ENCODE data around the gene ACO1. TPM values are rescaled to one million over a fixed set of nuclear protein-coding genes. Genes with fewer than 3 reads are reported as not detected.

Gene ACO1
- total RNA-seq, 1 donor from 2014 or later: 13.9 TPM

DNA sequence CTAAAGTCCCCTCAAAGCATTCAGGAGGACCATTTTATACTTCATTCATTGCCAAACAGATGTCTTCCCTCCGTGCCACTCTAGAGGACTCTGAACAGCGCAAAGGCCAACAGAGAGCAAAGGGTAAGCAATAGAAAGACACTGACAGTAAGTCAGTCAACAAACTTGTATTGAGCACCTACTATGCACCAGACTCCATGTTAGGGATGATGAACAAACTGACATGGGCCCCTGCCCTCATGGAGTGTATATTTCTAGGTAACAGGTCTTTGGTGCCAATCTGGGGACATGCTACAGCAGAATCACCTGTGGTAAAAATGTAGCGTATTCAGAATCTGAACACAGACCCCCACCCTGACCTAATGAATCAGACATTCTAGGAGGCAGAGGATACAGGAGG, 3.5 kb upstream of the ACO1 start:
- no peak for DNase-seq (ENCODE audit: low spot score in 2 of 2)
- FAIRE-seq: no peak

DNA sequence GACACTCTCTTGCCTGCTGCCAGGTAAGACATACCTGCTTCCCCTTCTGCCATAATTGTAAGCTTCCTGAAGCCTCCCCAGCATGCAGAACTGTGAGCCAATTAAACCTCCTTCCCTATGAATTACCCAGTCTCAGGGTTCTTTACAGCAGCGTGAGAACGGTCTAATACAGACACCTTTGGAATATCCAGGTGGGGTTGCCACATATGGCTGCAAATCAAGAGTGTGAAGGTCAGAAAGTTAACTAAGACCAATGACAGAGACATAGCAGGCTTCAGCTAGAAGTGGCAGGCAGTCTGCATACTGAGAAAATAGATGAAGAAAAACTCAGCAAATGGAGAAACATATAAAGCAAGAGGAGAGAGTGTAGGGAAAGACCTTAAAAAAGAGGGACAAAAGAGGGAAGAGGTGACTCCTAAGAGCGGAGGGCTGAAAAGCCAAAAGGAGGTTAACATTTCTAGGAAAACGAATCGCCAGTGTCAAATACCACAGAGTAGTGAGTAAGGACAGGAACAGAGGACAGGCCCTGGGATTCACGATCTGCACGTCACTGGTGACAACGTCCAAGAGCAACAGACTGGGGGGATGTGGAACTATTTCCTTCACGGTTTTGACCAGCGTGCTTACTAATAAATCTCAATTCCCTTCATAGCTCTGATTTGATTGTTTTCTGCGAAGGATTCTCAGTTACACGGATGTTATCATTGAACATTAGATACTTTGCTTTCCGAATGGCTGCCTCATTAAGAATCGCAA, 1.7 kb upstream of the ACO1 start:
- FAIRE-seq: no peak
- no peak for DNase-seq (ENCODE audit: low spot score in 2 of 2)

DNA sequence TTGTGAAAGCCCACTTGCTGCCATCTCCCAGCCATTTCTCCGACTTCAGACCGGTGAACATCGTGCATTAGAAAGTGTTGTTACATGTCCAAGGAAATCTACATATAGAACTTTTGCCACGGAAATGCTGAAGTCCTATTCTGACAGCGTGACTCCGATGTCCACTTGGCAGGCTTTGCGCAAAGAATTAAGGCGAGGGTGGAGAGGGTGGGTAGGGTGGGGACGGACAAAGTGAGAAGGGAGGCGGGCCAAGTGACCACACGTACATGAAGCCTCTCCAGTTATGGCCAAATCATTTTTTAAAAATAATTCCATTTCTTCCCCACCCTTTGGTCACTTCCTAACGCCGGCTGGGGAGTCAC, 460 bp upstream of the ACO1 start:
- DNase-seq (ENCODE audit: low spot score in 2 of 2) (no peak), FAIRE-seq (no peak)

DNA sequence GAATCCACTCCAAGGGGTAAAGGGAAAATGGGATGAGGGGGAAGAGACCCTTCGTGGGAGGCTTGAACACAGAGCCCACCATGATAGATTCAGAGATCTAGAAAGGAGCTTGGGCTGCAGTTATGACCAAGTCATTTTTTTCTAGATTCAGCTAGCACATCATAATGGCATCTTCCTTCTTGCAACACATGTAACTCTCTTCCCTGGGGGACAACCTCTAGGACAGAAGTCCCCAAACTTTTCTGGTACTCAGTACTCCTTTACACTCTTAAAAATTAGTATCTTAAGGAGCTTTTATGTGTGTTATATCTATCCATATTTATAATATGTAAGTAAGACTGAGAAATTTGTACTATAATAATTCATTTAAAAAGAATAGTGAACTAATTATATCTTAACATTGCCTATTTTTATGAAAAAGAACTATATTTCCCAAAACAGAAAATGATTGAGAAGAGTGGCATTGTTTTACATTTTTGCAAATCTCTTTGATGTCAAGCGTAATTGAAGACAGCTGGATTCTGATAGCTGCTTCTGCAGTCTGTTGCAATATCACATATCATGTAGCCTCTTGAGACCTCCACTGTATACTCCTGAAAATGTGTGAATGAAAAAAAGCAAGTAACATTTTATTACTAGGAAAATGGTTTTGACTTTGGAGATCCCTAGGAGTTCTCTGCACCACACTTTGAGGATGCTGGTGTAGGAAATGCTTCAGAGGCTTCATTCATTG, 875 bp downstream of the ACO1 start:
- FAIRE-seq: peak; percentile 8

DNA sequence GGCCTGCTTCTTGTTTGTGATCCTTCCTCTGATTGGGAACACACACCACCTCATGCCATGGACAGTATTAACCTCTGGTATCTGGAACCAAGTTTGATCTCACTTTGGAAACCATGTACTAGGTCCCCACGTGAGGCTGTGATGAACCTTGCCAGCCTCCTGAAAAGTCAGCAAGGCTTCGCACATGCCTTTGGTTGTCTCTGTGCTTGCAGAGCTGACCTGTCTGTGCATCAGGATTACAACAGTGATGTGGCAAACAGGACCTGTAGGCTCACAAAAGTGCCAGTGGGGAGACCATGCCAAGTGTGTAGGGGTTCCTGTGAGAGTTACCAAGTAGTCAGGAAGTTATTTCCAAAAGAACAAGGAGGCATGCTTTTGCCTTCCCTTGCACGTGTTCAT, 1.4 kb downstream of the ACO1 start:
- DNase-seq (ENCODE audit: low spot score in 2 of 2) (no peak), FAIRE-seq (no peak)

More for the DNA sequence above, 875 bp downstream of the ACO1 start:
- DNase-seq (ENCODE audit: low spot score in 2 of 2): no peak

DNA sequence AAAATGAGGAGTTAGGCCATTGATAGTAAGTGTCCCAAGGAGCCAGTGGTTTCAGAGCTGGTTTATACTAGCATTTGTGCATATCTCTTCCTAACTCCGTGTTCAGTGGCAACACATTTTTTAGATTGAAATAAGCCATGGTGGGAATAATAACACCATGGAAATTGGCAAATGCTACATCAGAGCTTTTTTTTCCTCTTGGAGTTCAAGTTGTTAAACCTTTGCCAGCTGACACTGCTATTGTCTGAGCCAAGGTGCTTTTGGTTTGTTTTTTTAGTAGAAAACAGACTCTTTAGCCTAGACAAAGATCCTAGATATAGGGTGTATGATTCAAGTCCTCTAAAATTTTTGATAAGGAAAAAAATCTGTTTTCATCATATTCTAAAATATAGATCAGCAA, 2.8 kb downstream of the ACO1 start:
- FAIRE-seq: no peak

DNA sequence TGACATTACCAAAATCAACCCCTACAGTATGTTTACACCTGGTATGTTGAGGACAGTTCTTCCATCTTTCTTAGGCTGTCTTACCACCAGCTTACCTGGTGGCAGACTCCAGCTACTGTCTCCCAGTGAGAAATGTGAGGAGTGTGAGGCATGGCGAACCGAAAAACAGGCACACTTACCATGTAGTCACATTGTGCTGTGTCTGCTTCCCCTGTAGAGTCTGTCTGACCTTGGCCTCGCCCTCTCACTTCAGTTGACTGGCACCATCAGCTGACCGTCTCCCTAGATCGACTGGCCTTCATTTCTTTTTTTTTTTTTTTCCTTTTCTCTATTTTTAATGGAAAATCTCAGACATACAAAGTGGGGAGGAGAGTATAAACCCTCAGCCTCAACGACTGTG, 4.9 kb downstream of the ACO1 start:
- no peak for FAIRE-seq
- no peak for DNase-seq (ENCODE audit: low spot score in 2 of 2)

More for the DNA sequence above, 2.8 kb downstream of the ACO1 start:
- DNase-seq (ENCODE audit: low spot score in 2 of 2): no peak

DNA sequence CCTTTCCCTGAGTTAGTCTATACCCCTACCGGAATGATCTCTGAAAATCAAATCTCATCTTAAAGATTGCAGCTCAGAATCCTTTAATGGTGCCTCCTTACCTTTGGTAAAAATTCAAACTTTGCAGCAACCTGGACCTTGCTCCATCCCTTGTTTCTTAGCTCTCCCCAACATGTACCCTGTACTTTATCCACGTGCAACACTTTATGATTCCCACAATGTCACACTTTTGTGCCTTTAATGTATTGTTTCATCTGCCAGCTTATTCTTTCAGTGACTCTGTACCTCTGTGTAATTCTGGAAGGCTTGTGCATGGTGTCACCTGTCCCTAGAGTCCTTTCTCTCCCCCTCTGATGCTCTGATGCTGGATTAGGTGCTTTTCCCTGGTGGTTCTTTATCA, 9.5 kb downstream of the ACO1 start:
- DNase-seq (ENCODE audit: low spot score in 2 of 2) (no peak), FAIRE-seq (no peak)

DNA sequence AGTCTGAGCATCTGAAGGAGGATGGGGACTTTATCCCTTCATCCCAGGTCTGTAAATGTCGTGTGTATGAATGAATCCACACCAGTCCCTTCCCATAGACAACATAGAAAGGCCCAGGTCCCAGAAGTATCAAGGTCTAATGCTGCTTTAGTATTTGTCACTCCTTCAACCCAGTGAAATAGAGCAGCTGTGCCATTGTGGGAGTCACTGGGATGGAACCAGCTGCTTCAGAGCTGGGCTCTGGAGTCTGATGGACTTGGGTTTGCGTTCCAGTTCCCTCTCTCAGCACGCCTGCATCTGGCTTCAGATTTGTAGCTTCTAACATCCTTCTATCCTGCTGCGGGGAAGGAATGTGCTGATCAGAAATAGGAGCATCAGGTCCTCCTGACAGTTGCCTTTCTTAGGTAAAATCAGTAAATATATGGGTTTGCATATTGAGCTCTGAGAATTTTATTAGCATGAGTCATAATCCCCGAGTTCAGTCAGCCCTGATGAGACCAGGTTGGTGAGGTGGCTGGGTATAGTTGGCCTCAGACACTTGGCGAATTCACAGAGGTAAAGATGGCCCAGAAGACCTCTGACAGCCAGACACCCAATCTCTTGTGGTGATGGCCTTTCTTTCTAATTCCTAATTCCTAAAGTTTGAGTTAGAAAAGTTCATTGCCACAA, 10.1 kb downstream of the ACO1 start:
- DNase-seq (ENCODE audit: low spot score in 2 of 2) (no peak), FAIRE-seq (no peak)

DNA sequence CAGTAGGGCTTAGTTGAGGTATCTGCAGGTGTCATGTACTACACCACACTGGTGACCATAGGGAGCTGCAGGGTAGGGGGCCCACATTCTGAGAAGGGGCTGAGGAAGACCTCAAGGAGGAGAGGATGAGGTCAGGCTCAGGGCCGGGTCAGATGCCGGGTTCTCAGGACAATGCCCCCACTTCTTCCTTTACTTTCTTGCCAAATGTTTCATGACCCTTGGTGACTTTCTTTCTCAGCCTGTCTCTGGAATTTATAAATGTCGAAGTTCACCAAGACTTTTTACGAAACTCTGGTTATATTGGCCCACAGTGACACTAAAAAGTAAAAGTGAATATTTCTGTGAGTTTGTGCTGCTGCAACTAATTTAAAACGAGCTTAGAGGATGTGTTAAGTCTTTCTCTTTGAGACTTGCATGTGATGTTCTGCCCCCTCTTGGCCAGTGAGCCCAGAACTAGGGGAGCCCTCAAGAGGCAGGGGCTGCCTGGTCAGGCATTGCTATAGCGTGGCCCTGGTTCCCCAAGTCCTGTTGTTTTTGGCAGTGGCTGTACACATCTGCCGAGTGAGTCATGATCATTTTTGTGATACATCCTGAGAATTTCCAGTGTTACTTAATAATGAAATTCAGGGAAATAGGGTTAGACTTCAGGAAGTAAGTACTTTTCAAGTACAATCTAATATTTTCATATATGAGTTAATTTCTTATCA, 11.2 kb downstream of the ACO1 start:
- DNase-seq (ENCODE audit: low spot score in 2 of 2): no peak
- no peak for FAIRE-seq

DNA sequence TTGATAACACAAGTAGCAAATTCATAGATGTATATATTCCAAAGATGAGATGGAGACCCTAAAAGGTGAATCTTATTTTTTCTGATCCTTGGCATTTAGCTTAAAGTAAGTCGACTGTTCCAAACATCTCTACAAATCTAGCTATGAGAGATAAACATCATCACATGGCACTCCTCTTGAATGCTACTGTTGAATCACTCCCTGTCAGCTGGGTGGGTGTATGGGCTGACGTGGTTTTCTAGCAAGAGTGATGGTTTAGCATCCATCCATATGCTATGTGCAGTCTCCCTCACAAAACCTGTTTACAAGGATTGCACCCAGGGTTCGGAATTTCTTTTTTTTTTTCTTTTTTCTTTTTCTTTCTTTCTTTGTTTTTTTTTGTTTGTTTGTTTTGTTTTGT, 13.8 kb downstream of the ACO1 start:
- DNase-seq (ENCODE audit: low spot score in 2 of 2): no peak
- FAIRE-seq: no peak

DNA sequence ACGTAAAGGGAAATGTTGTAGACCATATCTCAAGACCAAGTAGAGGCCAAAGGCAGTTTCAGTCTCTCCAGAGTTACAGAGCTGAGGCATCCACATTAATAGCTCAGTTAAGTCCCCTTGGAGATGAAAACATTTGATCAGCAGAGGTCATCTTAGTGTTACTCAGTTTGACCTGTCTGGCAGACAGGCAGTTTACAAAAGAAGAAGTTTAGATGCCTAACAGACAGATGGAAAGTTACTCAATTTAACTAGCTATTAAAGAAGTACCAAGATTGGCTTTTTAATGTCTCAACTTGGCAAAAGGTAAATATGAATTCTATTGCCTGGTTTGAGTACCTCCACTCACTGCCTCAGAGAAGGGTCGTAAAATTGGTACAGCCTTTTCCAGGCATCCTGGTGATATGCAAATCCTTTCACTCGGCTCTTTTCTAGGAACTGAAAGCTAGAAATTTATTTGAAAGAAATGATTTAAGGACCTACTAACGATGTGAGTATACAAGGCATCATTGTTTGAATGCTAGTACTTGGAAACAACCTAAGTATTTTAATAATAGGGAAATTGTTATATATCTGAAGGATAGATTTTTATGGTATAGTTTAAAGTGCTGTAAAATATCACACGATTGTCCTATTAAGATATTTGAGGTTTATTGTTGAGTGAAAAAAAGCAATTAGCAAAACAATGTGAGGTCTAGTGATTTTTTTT, 14.8 kb downstream of the ACO1 start:
- FAIRE-seq (no peak), DNase-seq (ENCODE audit: low spot score in 2 of 2) (no peak)

DNA sequence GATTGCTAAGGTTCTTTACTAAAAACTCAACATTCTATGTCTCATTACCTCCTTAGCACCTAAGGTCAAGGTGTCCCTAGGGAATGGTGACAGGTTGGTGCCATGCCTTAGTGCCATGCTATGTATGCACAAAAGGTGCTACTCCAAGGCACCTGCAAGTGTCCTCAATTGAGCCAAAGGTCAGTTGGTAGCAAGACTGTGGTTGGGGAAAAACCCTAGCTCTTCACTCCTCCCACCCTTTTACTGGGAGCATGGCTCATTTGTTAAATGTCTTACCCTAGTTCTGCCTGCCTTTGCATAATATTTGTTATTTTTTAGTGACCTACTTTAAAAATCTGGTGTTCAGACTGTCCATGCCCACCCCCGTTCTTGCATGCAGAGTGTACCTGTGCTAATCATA, 17.0 kb downstream of the ACO1 start:
- FAIRE-seq (no peak), DNase-seq (ENCODE audit: low spot score in 2 of 2) (no peak)

DNA sequence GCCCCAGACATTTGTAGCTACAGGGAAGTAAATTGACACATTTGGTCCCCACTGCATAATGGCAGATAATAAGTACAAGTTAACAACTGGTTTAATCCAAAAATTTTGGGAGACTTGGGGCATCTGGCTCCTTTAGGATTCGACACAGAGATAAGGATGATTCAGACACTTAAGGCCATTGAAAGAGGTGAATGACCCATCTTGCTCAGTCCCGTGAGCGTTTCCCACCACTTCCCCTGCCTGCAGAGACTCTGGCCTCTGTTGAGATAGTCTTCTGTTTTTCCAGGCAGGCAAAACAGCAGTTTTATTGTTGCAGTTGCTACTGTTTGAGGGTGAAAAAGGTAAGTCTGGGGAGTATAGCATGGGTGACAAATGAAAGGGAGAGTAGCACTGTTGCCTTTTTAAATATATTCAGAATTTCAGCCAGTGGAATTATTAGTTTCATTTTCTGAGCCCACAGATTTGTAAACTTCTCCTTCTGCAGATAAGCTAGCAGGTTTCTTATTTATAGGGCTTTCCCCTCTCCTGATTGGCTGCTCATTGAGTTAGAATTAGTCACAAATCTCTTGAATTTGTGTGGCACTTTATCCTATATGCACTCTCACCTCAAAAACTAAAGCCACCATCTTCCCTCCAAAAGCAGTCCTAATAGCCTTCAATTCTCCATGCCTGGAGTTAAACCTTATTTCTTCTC, 19.3 kb downstream of the ACO1 start:
- no peak for FAIRE-seq
- DNase-seq (ENCODE audit: low spot score in 2 of 2): no peak

DNA sequence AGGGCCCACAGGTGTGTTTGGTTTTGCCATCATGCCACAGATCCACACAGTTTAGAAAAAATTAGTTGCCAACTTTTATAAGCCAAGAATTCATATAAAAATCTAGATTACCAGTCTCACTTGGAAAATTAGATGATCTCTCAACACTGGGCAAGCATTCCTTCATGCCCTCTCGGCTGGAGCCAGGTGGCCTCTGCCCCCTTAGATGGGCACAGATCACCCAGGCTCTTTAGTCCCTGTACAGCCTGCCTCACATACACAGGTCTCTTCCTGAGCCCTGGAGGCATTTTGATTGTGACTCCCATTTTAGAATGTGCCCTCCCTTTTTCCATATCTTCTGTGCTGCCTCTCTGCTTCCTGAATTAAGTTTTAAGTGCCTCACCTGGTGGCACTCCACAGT, 20.0 kb downstream of the ACO1 start:
- FAIRE-seq (no peak), DNase-seq (ENCODE audit: low spot score in 2 of 2) (no peak)

DNA sequence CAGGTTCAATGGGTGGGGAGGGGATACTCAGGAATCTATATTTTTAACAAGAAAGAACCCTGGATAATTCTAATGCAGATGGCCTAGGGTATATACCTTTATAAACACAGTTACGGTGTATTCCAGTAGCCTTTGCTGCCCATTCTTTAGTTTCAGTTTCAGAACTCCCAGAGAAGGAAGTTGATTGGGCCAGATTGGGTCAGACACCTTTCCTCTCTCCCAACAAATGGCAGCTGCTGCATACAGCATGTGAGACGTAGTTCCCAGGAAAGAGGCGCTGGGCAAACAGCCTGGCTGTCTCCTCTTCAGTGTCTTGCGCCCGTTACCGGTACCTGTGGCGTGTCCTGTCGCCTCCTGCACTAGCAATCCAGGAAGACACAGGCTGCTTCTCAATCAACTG, 20.4 kb downstream of the ACO1 start:
- no peak for DNase-seq (ENCODE audit: low spot score in 2 of 2)
- FAIRE-seq: no peak

DNA sequence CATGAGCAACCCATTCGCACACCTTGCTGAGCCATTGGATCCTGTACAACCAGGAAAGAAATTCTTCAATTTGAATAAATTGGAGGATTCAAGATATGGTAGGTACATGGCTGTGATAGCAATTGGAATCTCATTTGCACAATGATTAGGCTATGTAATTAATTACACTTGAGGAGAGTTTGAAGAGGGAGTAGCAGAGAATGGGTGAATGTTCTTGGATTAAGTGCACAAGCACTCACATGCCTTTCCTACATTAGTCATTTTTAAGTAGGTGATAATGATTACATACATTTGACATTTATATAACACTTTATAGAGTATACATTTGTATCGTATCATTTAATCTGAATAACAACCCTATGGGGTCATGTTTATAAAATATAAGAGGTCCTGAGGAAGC, 21.1 kb downstream of the ACO1 start:
- no peak for DNase-seq (ENCODE audit: low spot score in 2 of 2)
- FAIRE-seq: no peak

DNA sequence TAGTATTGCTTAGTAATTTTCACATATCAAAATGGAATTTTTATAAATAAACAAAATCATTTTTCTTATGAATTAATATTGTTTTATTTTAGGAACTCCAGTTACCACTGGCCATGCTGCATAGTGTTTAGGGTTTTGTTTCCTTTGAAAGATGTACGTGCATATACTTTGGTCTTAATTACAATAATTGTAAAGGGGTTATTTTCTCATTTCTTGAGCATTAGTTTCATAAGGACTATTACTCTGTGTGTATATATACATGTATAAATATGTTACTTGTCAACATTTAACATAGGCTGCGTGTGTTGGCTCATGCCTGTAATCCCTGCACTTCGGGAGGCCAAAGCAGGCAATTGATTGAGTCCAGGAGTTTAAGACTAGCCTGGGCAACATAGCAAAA, 21.6 kb downstream of the ACO1 start:
- FAIRE-seq: no peak
- DNase-seq (ENCODE audit: low spot score in 2 of 2): no peak

DNA sequence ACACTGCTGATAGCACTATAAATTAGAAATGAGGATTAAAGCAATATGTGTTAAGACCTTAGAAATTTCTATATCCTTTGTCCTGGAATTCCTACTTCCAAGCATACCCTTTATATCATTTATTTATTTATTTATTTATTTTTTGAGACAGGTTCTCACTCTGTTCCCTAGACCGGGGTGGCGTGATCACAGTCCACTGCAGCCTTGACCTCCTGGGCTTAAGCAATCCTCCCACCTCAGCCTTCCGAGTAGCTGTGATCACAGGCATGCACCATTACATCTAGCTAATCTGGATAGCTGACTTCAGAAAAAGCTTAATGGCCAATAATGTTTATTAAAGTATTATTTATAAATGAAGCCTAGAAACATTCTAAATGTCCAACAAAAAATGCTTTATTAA, 27.3 kb downstream of the ACO1 start:
- FAIRE-seq (no peak), DNase-seq (ENCODE audit: low spot score in 2 of 2) (no peak)

DNA sequence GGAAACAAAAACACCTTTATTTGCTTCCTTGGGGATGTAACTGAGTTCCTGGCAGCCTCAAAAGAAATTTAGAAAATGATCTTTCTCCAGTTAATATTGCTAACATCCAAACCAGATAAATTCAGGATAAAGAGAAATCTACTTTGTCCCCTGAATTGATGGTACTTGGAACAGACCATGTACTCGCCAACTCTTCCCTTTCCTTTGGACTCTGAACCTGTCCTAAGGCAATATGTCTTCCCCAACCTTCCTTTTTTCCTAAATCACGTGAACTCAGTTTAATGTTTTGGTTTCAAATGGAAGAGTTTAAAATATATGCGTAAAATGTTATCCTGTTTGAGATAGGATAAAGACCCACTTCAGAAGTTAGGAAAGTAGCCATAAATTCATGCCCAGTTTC, 28.0 kb downstream of the ACO1 start:
- DNase-seq (ENCODE audit: low spot score in 2 of 2) (no peak), FAIRE-seq (no peak)

All from frontal cortex (tissue), 4 donors.